A673 (cell line): ENCODE data around the gene DPP10. TPM values are rescaled to one million over a fixed set of nuclear protein-coding genes. Genes with fewer than 3 reads are reported as not detected.

Experiments used
- BruUV-seq: library from RNA; stranded (reverse); fragments of 400-500 nt; replicated peaks from 2 replicates; lab custom pipeline; 2021; lab: Mats Ljungman, UMichigan
- CTCF ChIA-PET: fragments of 300-600 bp; sonication (Branson Sonifier 250); formaldehyde crosslinking; loops from one replicate; lab custom pipeline; 2022; ENCODE audit warnings: antibody characterized with exemption; lab: Charles Lee
- POLR2A ChIA-PET: fragments of 300-600 bp; sonication (Branson Sonifier 250); formaldehyde crosslinking; loops from one replicate; lab custom pipeline; 2022; ENCODE audit warnings: antibody characterized with exemption; ENCODE audit not compliant: low non-redundant PET; lab: Charles Lee
- DNase-seq: peaks from one replicate; pipeline ENCODE4 v3.0.0-alpha.2; 2015; ENCODE audit warnings: low spot score
- H3K27ac ChIP-seq: fragments of 200-600 bp; sonication (generic); 2 replicates; pipeline ENCODE4 v1.5.1; 2016; ENCODE audit warnings: mixed run types, low read depth, mild to moderate bottlenecking, mixed read lengths, antibody characterized with exemption, low read length; ENCODE audit not compliant: poor library complexity, severe bottlenecking
- H3K27me3 ChIP-seq: fragments of 200-600 bp; sonication (generic); replicated peaks from 2 replicates; pipeline ENCODE4 v1.6.1; 2017; ENCODE audit warnings: mixed run types, low read depth, mild to moderate bottlenecking, mixed read lengths, antibody characterized with exemption, low read length; ENCODE audit not compliant: insufficient read depth, poor library complexity
- H3K36me3 ChIP-seq: fragments of 200-600 bp; sonication (generic); 2 replicates; pipeline ENCODE4 v1.6.1; 2016; ENCODE audit warnings: mixed run types, mild to moderate bottlenecking, mixed read lengths, antibody characterized with exemption, low read length; ENCODE audit not compliant: insufficient read depth, poor library complexity, severe bottlenecking
- H3K4me1 ChIP-seq: fragments of 200-600 bp; sonication (generic); 2 replicates; pipeline ENCODE4 v1.6.1; 2017; ENCODE audit warnings: mixed run types, mild to moderate bottlenecking, mixed read lengths, antibody characterized with exemption, low read length; ENCODE audit not compliant: insufficient read depth, poor library complexity, severe bottlenecking
- H3K4me3 ChIP-seq: fragments of 200-600 bp; sonication (generic); 2 replicates; pipeline ENCODE4 v1.5.1; 2016; ENCODE audit warnings: low read depth, mixed run types, mild to moderate bottlenecking, mixed read lengths, low read length; ENCODE audit not compliant: poor library complexity, severe bottlenecking
- H3K9me3 ChIP-seq: fragments of 200-600 bp; sonication (generic); 2 replicates; pipeline ENCODE4 v1.6.1; 2016; ENCODE audit warnings: mixed run types, low read depth, mild to moderate bottlenecking, mixed read lengths, antibody characterized with exemption, low read length; ENCODE audit not compliant: poor library complexity, severe bottlenecking
- CTCF ChIP-seq: fragments of 300-800, 200-600 bp; sonication (generic); conservative IDR thresholded peaks from 2 replicates; pipeline ENCODE4 v1.5.1; 2017; ENCODE audit warnings: low read depth, mild to moderate bottlenecking, antibody characterized with exemption, low read length, moderate library complexity, mixed read lengths
- EZH2 ChIP-seq: fragments of 200-600 bp; sonication (generic); IDR thresholded peaks from 2 replicates; pipeline ENCODE4 v1.6.1; 2017; ENCODE audit warnings: borderline replicate concordance, low read depth, mild to moderate bottlenecking, mixed read lengths, antibody characterized with exemption, low read length; ENCODE audit not compliant: poor library complexity, severe bottlenecking
- intact Hi-C: fragments of 100-400 bp; cut with micrococcal nuclease; formaldehyde crosslinking; loops from one replicate; pipeline ENCODE4 v1.10.0; 2022; ENCODE audit not compliant: unreplicated experiment
- total RNA-seq: library from RNA; stranded (reverse); gene quantifications from 2 replicates; pipeline ENCODE4 v1.2.3, GENCODE V29; 2021

The DPP10 gene
- total RNA-seq, 1 experiment from 2014 or later = not detected

DNA sequence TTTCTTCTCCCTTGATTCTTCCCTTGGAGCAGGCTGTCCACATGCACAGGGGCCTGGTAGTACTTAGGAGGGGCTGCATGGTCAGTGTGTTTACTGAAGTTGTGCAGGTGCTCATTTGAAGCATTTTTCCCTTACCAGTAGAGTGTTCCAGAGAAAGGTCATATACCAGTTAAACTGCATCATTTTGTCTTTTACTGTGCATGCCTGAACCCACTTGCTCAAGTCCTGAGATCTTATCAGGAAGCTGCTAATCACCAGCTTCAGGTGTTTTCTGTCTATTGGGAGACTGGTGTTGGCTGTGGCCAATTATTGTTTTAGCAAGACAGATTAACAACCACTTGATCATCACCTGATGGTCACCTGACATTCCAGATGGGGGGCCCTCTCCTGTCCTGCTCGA is 676.6 kb downstream of the DPP10 start:
- no TSS peak for BruUV-seq
- Histone ChIP-seq H3K36me3 (no peaks in the 10 kb centered on the region), H3K27ac (no peak overlapping the region), H3K9me3 (peaks cover 8% of the 10 kb centered on the region), H3K27me3 (no peaks in the 10 kb centered on the region), H3K4me3 (no peak overlapping the region), H3K4me1 (no peaks in the 10 kb centered on the region)
- POLR2A ChIA-PET = no interaction called here
- CTCF ChIA-PET = no interaction called here
- TF ChIP-seq EZH2 (no peak), CTCF (no peak)
- intact Hi-C loops = no loop called here
- no peak for DNase-seq

GRCh38 chr2:115122701-115123100 is 680.3 kb downstream of the DPP10 start:
- ChIA-PET CTCF (no interaction called here), POLR2A (no interaction called here)
- Histone ChIP-seq H3K36me3 (no peaks in the 10 kb centered on the region), H3K27ac (no peak overlapping the region), H3K27me3 (no peaks in the 10 kb centered on the region), H3K4me1 (no peaks in the 10 kb centered on the region), H3K9me3 (peaks cover 13% of the 10 kb centered on the region), H3K4me3 (no peak overlapping the region)
- no peak for DNase-seq
- intact Hi-C loops = no loop called here
- no TSS peak for BruUV-seq
- TF ChIP-seq CTCF (no peak), EZH2 (no peak)

DNA sequence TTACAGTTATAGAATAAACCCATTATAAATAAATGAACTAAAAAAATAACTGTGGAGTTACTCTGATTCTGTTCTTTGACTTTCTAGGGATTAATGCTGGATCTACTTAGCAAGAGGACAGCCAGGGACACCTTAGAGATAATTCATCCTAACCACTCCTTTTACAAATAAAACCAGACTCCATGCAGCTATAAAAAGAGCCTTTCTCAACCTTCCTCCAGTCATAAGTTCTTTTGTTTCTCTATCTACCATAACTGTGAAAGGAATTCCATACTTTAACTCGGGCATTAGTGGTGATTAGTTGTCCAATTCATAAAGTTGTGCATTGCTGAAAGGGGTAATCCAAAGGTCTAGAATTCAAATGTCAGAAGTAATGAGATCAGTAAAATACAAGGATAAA is 682.4 kb downstream of the DPP10 start:
- H3K27ac ChIP-seq = no peak overlapping the region
- TF ChIP-seq CTCF (no peak), EZH2 (no peak)
- H3K4me1 ChIP-seq = no peaks in the 10 kb centered on the region
- H3K36me3 ChIP-seq = no peaks in the 10 kb centered on the region
- no peak for DNase-seq
- H3K27me3 ChIP-seq = no peaks in the 10 kb centered on the region
- POLR2A ChIA-PET = no interaction called here
- H3K4me3 ChIP-seq = no peak overlapping the region
- no TSS peak for BruUV-seq
- CTCF ChIA-PET = no interaction called here
- intact Hi-C loops = no loop called here
- peaks cover 8% of the 10 kb centered on the region for H3K9me3 ChIP-seq
